Measurements from ENCODE around the gene KRTAP10-7. TPM values are rescaled to one million over a fixed set of nuclear protein-coding genes. Genes with fewer than 3 reads are reported as not detected.
"Not testable (repeated sequence)": the region's sequence is repeated elsewhere in the genome, so short reads cannot be mapped to it uniquely, and the experiment has no call there.

KRTAP10-7 gene
- total RNA-seq, 1 donor from 2014 or later = not detected

DNA sequence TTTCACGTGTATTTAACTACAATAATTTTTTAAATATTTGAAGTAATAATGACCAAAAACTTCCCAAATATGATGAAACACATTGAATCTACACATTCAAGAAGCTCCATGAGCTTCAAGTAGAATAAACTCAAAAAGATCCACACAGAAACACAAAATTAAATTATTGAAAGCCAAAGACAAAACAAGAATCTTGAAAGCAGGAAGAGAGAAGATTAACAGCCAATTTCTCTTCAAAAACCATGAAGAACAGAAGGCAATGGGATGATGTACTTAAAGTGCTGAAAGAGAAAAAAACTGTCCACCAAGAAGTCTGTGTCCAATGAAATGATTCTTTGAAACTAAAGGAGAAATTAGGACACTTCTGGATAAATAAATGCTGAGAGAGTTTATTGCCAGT lies 31.7 kb downstream of the KRTAP10-7 start:
- Histone ChIP-seq H3K4me3 (ENCODE audit: low read depth, low read length) (no peak overlapping the region), H3K36me3 (ENCODE audit: control insufficient read depth, insufficient read depth, low read length) (no peaks in the 10 kb centered on the region), H3K27me3 (ENCODE audit: control insufficient read depth, insufficient read depth, low read length) (peaks cover 3% of the 10 kb centered on the region)
- DNase-seq (ENCODE audit: low read depth) = no peak
- TF ChIP-seq, protein P1, sequence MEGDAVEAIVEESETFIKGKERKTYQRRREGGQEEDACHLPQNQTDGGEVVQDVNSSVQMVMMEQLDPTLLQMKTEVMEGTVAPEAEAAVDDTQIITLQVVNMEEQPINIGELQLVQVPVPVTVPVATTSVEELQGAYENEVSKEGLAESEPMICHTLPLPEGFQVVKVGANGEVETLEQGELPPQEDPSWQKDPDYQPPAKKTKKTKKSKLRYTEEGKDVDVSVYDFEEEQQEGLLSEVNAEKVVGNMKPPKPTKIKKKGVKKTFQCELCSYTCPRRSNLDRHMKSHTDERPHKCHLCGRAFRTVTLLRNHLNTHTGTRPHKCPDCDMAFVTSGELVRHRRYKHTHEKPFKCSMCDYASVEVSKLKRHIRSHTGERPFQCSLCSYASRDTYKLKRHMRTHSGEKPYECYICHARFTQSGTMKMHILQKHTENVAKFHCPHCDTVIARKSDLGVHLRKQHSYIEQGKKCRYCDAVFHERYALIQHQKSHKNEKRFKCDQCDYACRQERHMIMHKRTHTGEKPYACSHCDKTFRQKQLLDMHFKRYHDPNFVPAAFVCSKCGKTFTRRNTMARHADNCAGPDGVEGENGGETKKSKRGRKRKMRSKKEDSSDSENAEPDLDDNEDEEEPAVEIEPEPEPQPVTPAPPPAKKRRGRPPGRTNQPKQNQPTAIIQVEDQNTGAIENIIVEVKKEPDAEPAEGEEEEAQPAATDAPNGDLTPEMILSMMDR (IDR thresholded peaks at IDR 0.05; ENCODE audit: insufficient read depth, low read length, poor library complexity, severe bottlenecking) = no peak

DNA sequence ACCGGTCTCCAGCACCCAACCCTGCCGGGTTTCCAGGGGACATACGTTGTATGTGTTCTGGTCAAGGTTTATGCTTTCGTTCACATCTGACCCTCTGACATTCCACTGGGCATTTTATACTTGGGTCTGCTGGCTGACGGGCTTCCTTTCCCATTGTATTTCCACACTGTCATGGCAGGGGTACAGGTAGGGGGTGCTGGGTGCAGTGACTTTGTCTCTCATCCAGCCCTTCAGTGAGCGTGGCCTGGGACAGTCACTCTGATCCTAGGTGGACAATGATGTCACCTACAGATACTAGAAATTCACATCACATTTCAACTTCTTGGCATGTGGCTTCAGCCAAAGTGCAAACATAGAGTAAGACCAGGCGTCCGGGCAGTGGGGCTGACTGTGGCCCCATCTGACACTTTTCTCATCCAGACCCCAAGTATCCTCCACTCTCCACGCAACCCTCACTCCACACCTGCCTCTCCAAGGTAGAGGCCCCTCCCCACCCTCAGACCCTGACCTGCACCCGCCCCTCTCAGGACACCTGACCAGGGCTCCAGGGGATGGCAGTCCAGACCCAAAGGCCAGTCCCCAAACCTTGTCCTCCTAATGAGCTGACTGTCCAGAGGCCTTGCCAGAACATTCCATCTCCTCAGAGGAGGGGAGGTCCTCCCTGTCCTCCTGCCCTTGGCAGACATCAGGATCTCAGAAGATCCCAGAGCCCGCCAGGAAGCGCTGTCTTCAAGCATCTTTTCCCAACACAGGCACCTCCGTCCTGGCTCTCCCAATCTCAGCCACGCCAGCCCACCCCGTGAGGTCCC lies 36.0 kb downstream of the KRTAP10-7 start:
- Histone ChIP-seq H3K36me3 (ENCODE audit: control insufficient read depth, insufficient read depth, low read length) (no peaks in the 10 kb centered on the region), H3K27me3 (ENCODE audit: control insufficient read depth, insufficient read depth, low read length) (peaks cover 3% of the 10 kb centered on the region), H3K4me3 (ENCODE audit: low read depth, low read length) (no peak overlapping the region)
- TF ChIP-seq, protein P1 (IDR thresholded peaks at IDR 0.05; ENCODE audit: insufficient read depth, low read length, poor library complexity, severe bottlenecking) = no peak
- DNase-seq (ENCODE audit: low read depth) = no peak

DNA sequence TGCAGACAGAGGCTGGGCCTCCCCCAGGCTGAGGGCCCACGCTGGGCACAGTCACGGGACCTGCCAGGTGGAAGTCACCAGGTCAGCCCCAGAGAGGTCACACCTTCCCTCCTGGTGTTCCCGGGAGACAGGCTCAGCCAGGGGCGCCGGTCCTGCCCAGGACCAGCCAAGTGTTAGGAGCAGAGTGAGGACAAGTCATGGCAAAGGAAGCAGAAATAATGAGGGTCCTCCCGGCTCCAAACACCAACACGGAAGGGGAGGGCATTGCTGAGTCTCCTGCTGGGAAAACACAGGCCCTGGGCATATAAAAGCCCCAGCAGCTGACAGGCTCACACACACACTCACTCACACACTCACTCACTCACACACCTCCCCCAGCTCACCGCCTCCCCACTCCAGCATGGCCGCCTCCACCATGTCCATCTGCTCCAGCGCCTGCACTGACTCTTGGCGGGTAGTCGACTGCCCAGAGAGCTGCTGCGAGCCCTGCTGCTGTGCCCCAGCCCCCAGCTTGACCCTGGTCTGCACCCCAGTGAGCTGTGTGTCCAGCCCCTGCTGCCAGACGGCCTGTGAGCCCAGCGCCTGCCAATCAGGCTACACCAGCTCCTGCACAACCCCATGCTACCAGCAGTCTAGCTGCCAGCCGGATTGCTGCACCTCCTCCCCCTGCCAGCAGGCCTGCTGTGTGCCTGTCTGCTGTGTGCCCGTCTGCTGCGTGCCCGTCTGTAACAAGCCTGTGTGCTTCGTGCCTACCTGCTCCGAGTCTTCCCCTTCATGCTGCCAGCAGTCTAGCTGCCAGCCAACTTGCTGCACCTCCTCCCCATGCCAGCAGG lies 36.8 kb downstream of the KRTAP10-7 start, which contains the start of gene KRTAP10-10:
Gene KRTAP10-10 (plus strand): TSS at position 339 of the 833 bp plus-strand sequence. CDS start 62 bp downstream, at position 401.
- DNase-seq (ENCODE audit: low read depth) = no peak
- TF ChIP-seq, protein P1 (IDR thresholded peaks at IDR 0.05; ENCODE audit: insufficient read depth, low read length, poor library complexity, severe bottlenecking) = no peak

DNA sequence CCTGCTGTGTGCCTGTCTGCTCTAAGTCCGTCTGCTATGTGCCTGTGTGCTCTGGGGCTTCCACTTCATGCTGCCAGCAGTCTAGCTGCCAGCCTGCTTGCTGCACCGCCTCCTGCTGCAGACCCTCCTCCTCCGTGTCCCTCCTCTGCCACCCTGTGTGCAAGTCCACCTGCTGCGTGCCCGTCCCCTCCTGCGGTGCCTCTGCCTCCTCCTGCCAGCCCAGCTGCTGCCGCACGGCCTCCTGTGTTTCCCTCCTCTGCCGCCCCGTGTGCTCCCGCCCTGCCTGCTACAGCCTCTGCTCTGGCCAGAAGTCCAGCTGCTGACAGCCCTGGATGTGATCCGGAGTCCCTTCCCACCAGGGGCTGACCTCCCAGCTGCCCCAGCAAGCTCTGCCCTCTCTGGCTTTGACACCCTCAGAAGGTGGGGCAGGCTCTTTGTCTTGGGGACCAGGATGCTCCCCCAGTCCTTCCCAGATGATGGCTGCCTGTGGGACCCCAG lies 37.5 kb downstream of the KRTAP10-7 start:
- not testable (repeated sequence) for DNase-seq (ENCODE audit: low read depth); H3K36me3 ChIP-seq (ENCODE audit: control insufficient read depth, insufficient read depth, low read length); H3K4me3 ChIP-seq (ENCODE audit: low read depth, low read length); H3K27me3 ChIP-seq (ENCODE audit: control insufficient read depth, insufficient read depth, low read length)

More for the DNA sequence above, 36.8 kb downstream of the KRTAP10-7 start, which contains the start of gene KRTAP10-10:
- Histone ChIP-seq H3K36me3 (ENCODE audit: control insufficient read depth, insufficient read depth, low read length) (no peaks in the 10 kb centered on the region), H3K4me3 (ENCODE audit: low read depth, low read length) (no peak within 1 kb of the TSS), H3K27me3 (ENCODE audit: control insufficient read depth, insufficient read depth, low read length) (peaks cover 3% of the 10 kb centered on the region)

DNA sequence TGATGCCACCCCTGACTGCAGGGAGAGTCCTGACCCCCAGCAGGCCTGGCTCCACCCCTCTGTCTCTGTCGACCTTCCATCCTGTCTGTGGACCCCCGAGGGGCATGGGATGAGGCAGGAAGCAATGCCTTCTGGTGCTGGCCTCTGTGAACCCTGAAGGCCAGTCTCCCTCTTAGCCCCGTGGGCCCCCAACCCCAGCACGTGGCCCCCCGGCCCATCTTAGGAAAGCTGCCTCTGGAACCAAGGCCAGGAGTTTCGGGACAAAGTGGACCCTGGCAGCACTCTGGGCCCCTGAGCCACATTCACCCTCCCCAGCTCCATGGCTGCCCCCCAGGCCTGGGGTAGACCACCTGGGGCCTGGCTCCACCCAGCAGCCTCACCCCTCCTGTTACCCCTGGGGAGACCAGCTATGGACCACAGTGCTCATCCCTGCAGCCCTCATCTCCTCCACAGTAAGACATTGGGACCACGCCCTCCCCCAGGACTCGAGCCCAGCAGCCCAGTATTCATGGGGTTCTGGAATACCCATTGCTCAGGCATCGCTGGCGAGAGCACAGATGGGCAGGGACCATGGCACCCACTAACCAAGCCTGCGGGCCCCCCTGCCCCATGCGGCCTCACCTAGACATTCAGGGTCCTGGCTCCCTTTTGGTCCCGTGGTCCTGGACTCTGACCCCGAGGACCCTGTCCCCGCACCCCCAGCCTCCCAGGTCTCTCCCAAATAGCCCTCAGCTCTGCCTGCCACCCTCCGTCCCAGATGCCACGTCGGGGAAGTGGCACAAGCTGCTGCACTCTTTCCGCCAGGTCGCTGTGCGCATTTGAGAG lies 38.3 kb downstream of the KRTAP10-7 start:
- DNase-seq (ENCODE audit: low read depth); H3K36me3 ChIP-seq (ENCODE audit: control insufficient read depth, insufficient read depth, low read length); H3K4me3 ChIP-seq (ENCODE audit: low read depth, low read length); H3K27me3 ChIP-seq (ENCODE audit: control insufficient read depth, insufficient read depth, low read length): not testable (repeated sequence)

DNA sequence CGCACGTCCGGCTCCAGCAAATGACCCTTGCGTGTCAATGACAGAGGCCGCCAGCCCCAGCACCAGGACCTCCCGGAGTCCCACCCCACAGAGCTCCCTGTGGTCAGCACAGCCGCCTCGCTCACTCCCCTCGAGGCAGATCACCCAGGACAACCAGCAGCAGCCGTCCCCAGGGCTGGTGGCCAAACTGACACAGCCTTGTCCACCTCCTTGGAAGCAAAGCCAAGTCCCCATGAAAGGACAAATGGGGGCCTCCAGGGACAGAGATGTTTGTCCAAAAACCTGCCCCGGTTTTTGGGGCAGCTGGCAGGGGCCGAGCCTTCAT lies 38.9 kb downstream of the KRTAP10-7 start:
- Histone ChIP-seq H3K36me3 (ENCODE audit: control insufficient read depth, insufficient read depth, low read length) (no peaks in the 10 kb centered on the region), H3K27me3 (ENCODE audit: control insufficient read depth, insufficient read depth, low read length) (peaks cover 3% of the 10 kb centered on the region), H3K4me3 (ENCODE audit: low read depth, low read length) (no peak overlapping the region)
- TF ChIP-seq, protein P1 (IDR thresholded peaks at IDR 0.05; ENCODE audit: insufficient read depth, low read length, poor library complexity, severe bottlenecking) = no peak
- DNase-seq (ENCODE audit: low read depth) = no peak

Data from kidney epithelial cell (primary cell).